Keratinocyte (primary cell): Measurements from ENCODE around the gene MGMT.

Experiments used
- EZH2 ChIP-seq: IDR thresholded peaks from one replicate; pipeline ENCODE4 v1.6.1; 2012; ENCODE audit warnings: inconsistent platforms, mild to moderate bottlenecking, low read length, moderate library complexity
- TF ChIP-seq, protein P1 (sequence below), 3 experiments: IDR thresholded peaks in 1 of 3; conservative IDR thresholded peaks in 1 of 3; optimal IDR thresholded peaks in 1 of 3; 2 replicates in 2 of 3; 3 replicates in 1 of 3; pipeline versions ENCODE3 to v1.5.1; 2011; ENCODE audit warnings: low read length in 3 of 3, mild to moderate bottlenecking in 3 of 3, moderate library complexity in 2 of 3, control low read depth in 1 of 3, inconsistent platforms in 1 of 3; ENCODE audit not compliant: insufficient read depth in 2 of 3; ENCODE audit errors: extremely low read depth in 1 of 3

GRCh38 chr10:129621062-129621461 lies 154.0 kb downstream of the MGMT start:
- TF ChIP-seq, protein P1, sequence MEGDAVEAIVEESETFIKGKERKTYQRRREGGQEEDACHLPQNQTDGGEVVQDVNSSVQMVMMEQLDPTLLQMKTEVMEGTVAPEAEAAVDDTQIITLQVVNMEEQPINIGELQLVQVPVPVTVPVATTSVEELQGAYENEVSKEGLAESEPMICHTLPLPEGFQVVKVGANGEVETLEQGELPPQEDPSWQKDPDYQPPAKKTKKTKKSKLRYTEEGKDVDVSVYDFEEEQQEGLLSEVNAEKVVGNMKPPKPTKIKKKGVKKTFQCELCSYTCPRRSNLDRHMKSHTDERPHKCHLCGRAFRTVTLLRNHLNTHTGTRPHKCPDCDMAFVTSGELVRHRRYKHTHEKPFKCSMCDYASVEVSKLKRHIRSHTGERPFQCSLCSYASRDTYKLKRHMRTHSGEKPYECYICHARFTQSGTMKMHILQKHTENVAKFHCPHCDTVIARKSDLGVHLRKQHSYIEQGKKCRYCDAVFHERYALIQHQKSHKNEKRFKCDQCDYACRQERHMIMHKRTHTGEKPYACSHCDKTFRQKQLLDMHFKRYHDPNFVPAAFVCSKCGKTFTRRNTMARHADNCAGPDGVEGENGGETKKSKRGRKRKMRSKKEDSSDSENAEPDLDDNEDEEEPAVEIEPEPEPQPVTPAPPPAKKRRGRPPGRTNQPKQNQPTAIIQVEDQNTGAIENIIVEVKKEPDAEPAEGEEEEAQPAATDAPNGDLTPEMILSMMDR (optimal IDR thresholded peaks at IDR 0.05 in 1 of 3, IDR thresholded peaks at IDR 0.05 in 1 of 3, conservative IDR thresholded peaks at IDR 0.05 in 1 of 3; ENCODE audit: extremely low read depth in 1 of 3, insufficient read depth in 2 of 3, low read length in 3 of 3): no peak
- no peak for TF ChIP-seq EZH2
